ENCODE data around the gene IL37.

Gene IL37

DNA sequence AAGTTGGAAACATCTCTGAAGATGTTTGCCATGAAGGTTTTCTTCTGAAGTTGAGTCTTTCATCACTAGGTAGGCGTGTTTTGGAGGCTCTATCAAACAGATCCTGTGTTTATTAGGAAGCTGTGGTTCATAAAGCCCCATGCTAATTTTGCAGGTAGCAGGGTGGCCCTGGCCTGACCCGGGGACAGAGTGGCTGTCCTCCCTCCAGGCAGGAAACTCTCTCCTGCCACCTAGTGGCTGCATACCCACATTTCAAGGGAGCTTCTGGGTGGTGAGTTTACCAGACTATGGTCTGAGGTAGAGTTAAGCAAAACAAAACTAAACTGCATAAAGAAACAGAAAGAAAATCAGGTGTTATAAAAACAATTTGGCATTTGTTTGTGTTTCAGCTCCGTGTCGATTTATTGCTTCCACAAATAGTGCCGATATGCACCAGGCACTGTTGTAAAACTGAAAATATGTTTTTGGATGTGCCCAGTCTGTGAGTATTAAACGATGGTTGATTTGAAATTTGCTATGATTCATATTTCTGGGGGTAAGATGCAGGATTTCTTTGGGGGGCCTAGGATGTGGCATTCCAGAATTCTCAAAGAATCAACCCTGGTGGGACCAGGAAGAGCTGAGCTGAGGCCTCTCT is 26.0 kb upstream of the IL37 start:
- TF ChIP-seq ZFP30 (CRISPR knock-in tag; IDR thresholded peaks at IDR 0.05) (no peak), ESRRG (CRISPR knock-in tag; IDR thresholded peaks at IDR 0.05) (no peak), ZNF70 (CRISPR knock-in tag; IDR thresholded peaks at IDR 0.05) (no peak), TOX (CRISPR knock-in tag; IDR thresholded peaks at IDR 0.05; ENCODE audit: borderline replicate concordance) (no peak), PPARA (CRISPR knock-in tag; IDR thresholded peaks at IDR 0.05; ENCODE audit: borderline replicate concordance) (no peak), OSR1 (CRISPR knock-in tag; IDR thresholded peaks at IDR 0.05) (no peak), CREB5 (CRISPR knock-in tag; IDR thresholded peaks at IDR 0.05; ENCODE audit: low read depth) (no peak), ISL1 (CRISPR knock-in tag; IDR thresholded peaks at IDR 0.05) (no peak), CSDC2 (CRISPR knock-in tag; IDR thresholded peaks at IDR 0.05) (no peak), GLIS3 (CRISPR knock-in tag; IDR thresholded peaks at IDR 0.05) (no peak), RARB (CRISPR knock-in tag; IDR thresholded peaks at IDR 0.05) (no peak), ZNF8 (CRISPR knock-in tag; IDR thresholded peaks at IDR 0.05) (no peak), ARNTL (CRISPR knock-in tag; IDR thresholded peaks at IDR 0.05; ENCODE audit: borderline replicate concordance, low read depth) (no peak), SNAI2 (CRISPR knock-in tag; IDR thresholded peaks at IDR 0.05) (no peak), ZFP3 (CRISPR knock-in tag; IDR thresholded peaks at IDR 0.05) (no peak), TCF4 (CRISPR knock-in tag; IDR thresholded peaks at IDR 0.05; ENCODE audit: borderline replicate concordance) (no peak), ZC3H10 (CRISPR knock-in tag; IDR thresholded peaks at IDR 0.05) (no peak), PATZ1 (CRISPR knock-in tag; IDR thresholded peaks at IDR 0.05; ENCODE audit: borderline replicate concordance) (no peak)
- TF ChIP-seq, protein P1, sequence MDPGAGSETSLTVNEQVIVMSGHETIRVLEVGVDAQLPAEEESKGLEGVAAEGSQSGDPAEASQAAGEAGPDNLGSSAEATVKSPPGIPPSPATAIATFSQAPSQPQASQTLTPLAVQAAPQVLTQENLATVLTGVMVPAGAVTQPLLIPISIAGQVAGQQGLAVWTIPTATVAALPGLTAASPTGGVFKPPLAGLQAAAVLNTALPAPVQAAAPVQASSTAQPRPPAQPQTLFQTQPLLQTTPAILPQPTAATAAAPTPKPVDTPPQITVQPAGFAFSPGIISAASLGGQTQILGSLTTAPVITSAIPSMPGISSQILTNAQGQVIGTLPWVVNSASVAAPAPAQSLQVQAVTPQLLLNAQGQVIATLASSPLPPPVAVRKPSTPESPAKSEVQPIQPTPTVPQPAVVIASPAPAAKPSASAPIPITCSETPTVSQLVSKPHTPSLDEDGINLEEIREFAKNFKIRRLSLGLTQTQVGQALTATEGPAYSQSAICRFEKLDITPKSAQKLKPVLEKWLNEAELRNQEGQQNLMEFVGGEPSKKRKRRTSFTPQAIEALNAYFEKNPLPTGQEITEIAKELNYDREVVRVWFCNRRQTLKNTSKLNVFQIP (CRISPR knock-in tag; IDR thresholded peaks at IDR 0.05; ENCODE audit: borderline replicate concordance, low read depth) = no peak
- TF ChIP-seq, protein P2, sequence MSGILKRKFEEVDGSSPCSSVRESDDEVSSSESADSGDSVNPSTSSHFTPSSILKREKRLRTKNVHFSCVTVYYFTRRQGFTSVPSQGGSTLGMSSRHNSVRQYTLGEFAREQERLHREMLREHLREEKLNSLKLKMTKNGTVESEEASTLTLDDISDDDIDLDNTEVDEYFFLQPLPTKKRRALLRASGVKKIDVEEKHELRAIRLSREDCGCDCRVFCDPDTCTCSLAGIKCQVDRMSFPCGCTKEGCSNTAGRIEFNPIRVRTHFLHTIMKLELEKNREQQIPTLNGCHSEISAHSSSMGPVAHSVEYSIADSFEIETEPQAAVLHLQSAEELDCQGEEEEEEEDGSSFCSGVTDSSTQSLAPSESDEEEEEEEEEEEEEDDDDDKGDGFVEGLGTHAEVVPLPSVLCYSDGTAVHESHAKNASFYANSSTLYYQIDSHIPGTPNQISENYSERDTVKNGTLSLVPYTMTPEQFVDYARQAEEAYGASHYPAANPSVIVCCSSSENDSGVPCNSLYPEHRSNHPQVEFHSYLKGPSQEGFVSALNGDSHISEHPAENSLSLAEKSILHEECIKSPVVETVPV (CRISPR knock-in tag; IDR thresholded peaks at IDR 0.05) = no peak
- ATAC-seq = peak; percentile 56

GRCh38 chr2:112885506-112885902 is 25.5 kb upstream of the IL37 start:
- ATAC-seq = no peak
- TF ChIP-seq ZFP30 (CRISPR knock-in tag; IDR thresholded peaks at IDR 0.05) (no peak), SNAI2 (CRISPR knock-in tag; IDR thresholded peaks at IDR 0.05) (no peak), ISL1 (CRISPR knock-in tag; IDR thresholded peaks at IDR 0.05) (no peak), GLIS3 (CRISPR knock-in tag; IDR thresholded peaks at IDR 0.05) (no peak), ZC3H10 (CRISPR knock-in tag; IDR thresholded peaks at IDR 0.05) (no peak), PPARA (CRISPR knock-in tag; IDR thresholded peaks at IDR 0.05; ENCODE audit: borderline replicate concordance) (no peak)

GRCh38 chr2:112886291-112886690 is 24.7 kb upstream of the IL37 start:
- no peak for TF ChIP-seq PATZ1 (CRISPR knock-in tag; IDR thresholded peaks at IDR 0.05; ENCODE audit: borderline replicate concordance)
- no peak for ATAC-seq

All from SK-N-SH treated with all-trans-retinoic acid at 6 μM for 48 hours (cell line).